CMK (cell line): ENCODE results near the gene SEMA6D.

Experiments used
- DNase-seq: peaks from one replicate; pipeline ENCODE4 v3.0.0-alpha.2; 2010; ENCODE audit warnings: low read depth

Gene SEMA6D

GRCh38 chr15:47788685-47789084 lies 71.4 kb downstream of the SEMA6D start:
- DNase-seq: no peak

- DNase-seq: no peak
Observed at GRCh38 chr15:47791161-47791560, 73.9 kb downstream of the SEMA6D start.

GRCh38 chr15:47792231-47792630 lies 74.9 kb downstream of the SEMA6D start:
- DNase-seq: no peak

- DNase-seq: no peak
Observed at GRCh38 chr15:47794252-47794914, 77.1 kb downstream of the SEMA6D start.

- no peak for DNase-seq
Observed at GRCh38 chr15:47795864-47796263, 78.6 kb downstream of the SEMA6D start.

- no peak for DNase-seq
Observed at GRCh38 chr15:47796339-47796738, 79.0 kb downstream of the SEMA6D start.

GRCh38 chr15:47796830-47797229 lies 79.5 kb downstream of the SEMA6D start:
- DNase-seq: no peak

- DNase-seq: no peak
Observed at GRCh38 chr15:47801522-47801921, 84.2 kb downstream of the SEMA6D start.

GRCh38 chr15:47802216-47802615 lies 84.9 kb downstream of the SEMA6D start:
- DNase-seq: no peak

GRCh38 chr15:47803767-47804166 lies 86.5 kb downstream of the SEMA6D start:
- no peak for DNase-seq

GRCh38 chr15:47804733-47805132 lies 87.4 kb downstream of the SEMA6D start:
- no peak for DNase-seq

- no peak for DNase-seq
Observed at GRCh38 chr15:47806008-47806407, 88.7 kb downstream of the SEMA6D start.

GRCh38 chr15:47811172-47811571 lies 93.9 kb downstream of the SEMA6D start:
- no peak for DNase-seq

- no peak for DNase-seq
Observed at GRCh38 chr15:47812470-47812999, 95.2 kb downstream of the SEMA6D start.

- DNase-seq: no peak
Observed at GRCh38 chr15:47813748-47814384, 96.6 kb downstream of the SEMA6D start.

GRCh38 chr15:47814620-47815019 lies 97.3 kb downstream of the SEMA6D start:
- no peak for DNase-seq

- no peak for DNase-seq
Observed at GRCh38 chr15:47817969-47818548, 100.8 kb downstream of the SEMA6D start.

GRCh38 chr15:47819158-47819557 lies 101.9 kb downstream of the SEMA6D start:
- DNase-seq: no peak

GRCh38 chr15:47820057-47820746 lies 102.9 kb downstream of the SEMA6D start:
- no peak for DNase-seq

GRCh38 chr15:47820747-47821319 lies 103.5 kb downstream of the SEMA6D start:
- no peak for DNase-seq

- DNase-seq: no peak
Observed at GRCh38 chr15:47822048-47822447, 104.7 kb downstream of the SEMA6D start.
